Measurements from ENCODE around the gene CD44.
"Not testable (repeated sequence)": the region's sequence is repeated elsewhere in the genome, so short reads cannot be mapped to it uniquely, and the experiment has no call there.

CD44 gene

DNA sequence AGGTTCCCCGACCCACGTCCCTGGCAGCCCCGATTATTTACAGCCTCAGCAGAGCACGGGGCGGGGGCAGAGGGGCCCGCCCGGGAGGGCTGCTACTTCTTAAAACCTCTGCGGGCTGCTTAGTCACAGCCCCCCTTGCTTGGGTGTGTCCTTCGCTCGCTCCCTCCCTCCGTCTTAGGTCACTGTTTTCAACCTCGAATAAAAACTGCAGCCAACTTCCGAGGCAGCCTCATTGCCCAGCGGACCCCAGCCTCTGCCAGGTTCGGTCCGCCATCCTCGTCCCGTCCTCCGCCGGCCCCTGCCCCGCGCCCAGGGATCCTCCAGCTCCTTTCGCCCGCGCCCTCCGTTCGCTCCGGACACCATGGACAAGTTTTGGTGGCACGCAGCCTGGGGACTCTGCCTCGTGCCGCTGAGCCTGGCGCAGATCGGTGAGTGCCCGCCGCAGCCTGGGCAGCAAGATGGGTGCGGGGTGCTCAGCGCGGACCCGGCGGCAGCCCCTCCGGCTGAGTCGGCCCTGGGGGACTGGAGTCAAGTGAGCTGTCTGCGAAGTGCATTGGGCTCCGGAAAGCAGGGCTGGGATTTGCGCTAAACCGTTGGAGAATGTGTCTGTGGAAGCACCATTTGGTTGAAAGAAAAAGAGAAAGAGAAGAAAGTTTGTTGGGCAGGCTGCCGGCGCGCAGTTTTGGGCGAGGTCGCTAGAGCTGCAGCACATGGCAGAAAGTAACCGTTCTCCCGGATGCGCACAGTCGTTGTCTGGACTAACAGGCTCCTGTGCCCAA lies at the start of gene CD44:
Gene CD44, plus strand, starts transcription at position 229 of the 779 bp plus-strand sequence. Its CDS starts 133 bp downstream, at position 362.
- peak; percentile 81 for DNase-seq

DNA sequence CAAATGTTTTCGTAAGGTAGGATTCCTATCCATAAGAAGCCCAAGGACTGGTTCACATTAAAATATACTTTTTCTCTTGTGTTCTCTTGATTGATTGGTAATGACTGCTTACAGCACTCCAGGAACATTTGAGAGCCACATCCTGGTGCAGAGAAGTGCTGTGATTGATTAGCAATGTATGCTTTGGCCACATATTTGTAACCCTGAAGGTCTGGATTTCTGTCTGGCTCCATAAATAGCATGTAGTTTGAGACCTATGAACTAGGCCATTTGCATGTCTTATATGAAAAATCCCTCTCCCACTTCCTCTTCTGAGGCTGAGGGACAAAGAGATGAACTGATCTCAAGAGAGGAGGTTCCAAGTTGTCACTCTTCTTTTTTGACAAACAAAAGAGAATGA lies 49.3 kb upstream of the CD44 start:
- DNase-seq, result no peak

DNA sequence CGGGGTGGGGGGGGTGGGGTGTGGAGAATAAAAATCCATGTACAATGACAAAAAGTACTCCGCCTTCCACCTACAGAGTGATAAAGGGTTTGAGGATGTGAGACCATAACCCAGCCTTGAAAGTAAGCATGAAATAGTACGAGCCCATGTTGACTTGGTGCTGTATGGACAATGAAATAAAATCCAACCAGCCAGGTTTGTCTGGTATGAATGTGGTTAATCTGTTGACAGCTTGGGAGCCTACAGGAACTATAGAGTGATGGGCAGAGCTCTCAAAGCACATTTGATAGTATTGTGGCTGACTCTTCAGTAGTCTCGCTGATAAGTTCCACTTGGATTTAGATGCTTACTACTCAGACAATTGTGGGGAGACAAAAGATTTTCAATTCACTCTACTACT lies 48.8 kb upstream of the CD44 start:
- no peak for DNase-seq

DNA sequence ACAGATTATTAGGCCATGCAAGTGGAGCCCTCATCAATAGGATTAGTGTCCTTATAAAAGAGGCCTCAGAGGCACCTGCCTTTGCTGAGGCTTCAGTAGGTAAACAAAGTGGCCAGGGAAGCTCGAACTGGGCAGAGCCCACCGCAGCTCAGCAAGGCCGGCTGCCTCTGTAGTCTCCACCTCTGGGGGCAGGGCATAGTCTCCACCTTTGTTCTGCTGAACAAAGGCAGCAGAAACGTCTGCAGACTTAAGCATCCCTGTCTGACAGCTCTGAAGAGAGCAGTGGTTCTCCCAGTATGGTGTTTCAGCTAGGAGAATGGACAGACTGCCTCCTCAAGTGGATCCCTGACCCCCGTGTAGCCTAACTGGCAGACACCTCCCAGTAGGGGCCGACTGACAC lies 48.0 kb upstream of the CD44 start:
- not testable (repeated sequence) for DNase-seq

DNA sequence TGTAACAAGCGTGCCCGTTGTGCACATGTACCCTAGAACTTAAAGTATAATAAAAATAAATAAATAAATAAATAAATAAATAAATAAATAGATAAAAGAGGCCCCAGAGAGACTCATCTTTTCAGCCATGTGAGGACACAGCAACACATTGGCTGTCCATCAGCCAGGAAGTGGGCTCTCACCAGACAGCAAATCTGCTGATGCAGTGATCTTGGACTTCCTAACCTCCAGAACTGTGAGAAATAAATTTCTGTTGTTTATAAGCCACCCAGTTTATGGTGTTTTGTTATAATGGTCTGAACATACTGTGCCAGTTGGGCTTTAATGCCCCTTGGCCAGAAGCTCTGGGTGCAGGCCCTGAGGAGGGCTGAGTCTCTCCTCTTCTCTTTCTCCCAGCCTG lies 42.2 kb upstream of the CD44 start:
- DNase-seq, result no peak

DNA sequence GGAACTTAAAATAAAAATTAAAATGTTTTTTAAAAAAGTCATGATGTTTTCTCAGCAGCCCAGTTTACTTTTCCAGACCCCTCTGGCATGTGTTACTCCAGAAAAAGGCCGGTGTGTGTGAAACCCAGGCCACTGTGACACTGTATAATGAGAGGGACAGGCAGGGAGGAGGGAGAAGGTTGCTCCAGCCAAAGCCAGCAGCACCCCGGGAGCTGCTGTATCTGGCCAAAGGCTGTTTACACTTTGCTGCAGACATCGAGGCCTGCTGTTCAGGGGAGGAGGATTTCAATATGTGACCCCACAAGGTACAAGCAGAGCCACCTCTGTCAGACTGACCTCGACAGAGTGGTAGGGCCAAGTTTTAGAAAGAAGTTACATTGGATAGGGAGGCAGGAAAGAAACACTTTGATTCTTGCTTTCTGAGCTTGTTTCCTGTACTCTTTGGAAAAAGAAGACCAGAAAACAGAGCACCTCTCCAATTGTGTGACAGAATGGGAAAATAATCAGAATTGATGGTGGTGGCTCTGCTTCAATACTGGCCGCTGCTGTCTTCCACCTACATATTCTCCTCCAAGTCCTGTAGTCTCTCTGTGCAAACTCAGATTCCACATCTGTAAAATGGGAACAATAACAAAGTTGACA lies 41.0 kb upstream of the CD44 start:
- DNase-seq, result no peak

DNA sequence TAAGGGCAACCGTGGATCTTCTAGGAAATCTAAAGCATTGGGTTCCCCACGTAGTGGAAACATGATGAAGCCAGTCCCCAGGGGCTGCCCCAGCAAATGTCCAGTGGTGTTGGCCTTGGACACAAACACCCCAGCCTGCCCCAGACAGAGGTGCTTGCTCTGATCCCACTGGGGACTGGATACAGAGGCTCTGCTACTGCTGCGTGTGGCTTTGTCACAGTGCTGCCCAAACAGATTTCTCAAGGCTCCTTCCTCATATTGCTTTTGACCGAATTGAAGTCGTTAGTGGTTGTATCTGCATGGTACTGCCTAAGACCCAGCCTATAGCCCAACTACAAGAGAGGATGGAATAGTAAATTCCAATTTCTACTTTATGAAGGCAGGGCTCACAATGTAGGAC lies 40.1 kb upstream of the CD44 start:
- DNase-seq, result no peak

DNA sequence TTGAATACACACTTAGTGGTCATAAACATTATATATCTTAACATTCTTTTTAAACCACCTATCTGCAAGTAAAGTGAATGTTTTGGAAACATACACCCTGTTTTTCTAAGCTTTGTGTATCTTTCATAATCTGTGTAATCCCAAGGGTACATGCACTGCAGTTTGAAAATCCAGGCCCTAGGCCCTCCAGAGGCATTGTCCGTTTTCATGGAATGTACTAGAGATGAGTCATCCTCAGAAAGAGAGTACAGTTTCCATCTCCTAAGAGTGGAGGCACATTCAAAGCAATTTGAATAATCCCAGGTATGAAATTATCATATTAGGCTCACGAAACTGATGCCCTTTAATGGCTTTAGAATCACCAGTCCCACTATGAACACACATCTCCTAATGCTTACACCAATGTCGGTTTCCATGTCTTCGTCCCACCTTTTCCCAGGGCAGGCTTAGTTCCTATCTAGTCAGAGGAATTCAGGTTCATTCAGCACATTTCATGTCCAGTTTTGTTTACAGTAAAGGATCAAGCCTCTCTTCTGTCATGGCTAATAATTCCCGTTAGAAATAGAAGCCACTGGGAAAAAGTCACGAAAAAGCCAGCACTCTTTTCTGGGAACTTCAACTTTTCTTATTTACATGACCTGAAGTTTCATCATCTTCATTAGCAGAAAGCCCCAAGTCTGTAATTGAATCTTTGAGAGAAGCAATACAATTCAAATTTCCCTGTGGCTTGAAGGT lies 39.5 kb upstream of the CD44 start:
- DNase-seq, result no peak

DNA sequence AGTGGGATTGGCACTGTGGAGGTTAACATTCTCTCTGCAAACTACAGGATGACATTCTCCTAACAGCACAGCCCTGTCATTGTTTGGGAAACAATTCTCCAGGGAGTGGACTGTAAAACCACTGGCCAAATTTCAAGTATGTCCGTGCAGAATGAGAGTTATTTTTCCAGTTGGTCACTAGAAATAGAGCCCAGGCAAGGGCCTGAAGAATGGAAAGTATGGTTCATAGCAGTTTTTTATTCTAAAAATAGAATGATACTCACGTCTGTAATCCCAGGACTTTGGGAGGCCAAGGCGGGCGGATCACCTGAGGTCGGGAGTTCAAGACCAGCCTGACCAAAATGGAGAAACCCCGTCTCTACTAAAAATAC lies 39.0 kb upstream of the CD44 start:
- DNase-seq, result no peak

DNA sequence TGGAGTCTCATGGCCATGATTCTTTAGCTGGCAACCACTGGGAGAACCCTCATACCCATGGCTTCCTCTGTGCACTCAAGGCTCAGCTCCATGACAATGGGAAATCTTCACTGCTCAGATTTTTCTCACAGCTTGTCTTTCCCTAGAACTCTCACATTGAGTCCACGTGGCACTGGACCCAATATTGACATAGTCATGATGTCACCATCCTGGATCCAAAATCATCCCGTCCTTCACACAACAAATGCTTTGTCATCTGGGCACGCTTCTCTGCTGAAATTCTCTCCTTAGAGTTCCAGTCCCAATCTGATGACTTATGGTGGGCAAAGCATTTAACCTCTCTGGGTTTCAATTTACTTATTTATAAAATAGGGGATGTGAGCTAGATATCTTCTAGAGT lies 37.7 kb upstream of the CD44 start:
- DNase-seq, result no peak

DNA sequence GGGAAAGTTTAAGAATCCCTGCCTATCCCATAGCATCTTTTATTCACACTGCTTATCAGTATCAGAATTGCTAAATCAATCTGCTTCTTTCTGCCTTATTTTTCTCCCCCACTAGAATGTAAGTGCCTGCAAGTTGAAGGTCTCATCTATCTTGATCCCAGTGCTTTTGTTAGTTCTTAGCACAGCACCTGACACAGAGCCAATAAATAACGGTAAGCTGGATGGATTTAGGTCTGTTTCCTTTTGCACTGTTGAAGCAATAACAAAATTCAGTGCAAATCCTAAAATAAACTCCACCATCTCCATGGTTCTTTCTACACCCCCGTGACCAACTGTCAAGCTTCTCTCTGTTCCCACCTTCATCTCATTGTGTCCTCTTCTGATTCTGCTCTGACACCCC lies 36.7 kb upstream of the CD44 start:
- DNase-seq, result no peak

DNA sequence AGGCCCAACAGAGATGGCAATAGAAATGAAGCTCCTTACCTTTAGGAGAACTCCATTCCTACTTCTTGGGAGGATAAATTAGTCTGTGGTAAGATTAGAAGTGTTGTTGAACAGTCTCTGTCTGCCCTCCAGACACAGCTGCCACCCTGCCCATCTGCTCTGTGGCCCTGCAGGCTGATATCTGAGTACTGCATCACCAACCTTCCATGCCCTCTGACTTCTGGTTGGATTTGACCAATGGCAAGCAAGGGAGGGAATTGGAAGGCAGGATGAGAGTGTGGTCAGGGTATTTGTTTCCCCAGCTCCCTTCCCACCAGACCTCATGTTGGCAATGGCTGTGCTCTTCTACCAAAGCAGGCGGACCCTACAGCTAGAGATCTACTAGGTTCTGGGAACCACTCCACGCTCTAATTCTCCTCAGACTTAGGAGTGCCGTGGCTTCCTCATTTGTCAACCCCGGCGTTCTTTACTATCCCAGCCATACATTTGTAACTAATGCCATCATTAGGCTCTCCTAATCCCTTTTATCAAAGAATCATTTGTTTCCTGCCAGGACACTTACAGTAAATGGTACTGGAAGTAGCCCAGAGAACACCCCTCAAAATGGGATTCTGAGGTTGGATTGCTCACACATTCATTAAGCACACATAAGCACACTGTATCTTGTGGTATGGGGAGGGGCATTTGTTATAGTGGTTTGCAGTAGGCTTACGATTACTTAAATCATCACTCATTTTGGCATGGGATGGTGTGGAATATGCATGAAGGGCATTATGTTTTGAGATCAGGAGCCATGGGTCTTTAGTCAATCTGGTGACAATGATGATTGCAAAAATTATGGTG lies 35.4 kb upstream of the CD44 start:
- DNase-seq, result no peak

DNA sequence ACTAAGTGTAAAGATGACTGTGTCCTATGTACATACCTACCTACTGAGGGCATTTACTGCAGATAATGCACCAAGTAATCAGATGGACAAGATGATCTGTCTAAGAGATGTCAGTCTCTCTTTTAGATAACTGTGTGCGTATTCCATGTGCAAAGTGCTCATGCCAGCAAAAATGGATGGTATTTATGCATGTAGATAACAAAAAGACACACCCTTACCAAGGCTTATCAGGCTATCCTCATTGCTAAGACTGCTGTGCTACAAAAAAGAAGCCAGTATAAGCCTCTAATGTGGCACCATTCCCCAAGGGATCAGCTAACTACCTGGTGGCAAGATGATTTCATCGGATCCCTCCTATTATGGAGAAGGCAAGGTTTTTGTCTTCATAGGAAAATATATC lies 34.3 kb upstream of the CD44 start:
- DNase-seq, result no peak

DNA sequence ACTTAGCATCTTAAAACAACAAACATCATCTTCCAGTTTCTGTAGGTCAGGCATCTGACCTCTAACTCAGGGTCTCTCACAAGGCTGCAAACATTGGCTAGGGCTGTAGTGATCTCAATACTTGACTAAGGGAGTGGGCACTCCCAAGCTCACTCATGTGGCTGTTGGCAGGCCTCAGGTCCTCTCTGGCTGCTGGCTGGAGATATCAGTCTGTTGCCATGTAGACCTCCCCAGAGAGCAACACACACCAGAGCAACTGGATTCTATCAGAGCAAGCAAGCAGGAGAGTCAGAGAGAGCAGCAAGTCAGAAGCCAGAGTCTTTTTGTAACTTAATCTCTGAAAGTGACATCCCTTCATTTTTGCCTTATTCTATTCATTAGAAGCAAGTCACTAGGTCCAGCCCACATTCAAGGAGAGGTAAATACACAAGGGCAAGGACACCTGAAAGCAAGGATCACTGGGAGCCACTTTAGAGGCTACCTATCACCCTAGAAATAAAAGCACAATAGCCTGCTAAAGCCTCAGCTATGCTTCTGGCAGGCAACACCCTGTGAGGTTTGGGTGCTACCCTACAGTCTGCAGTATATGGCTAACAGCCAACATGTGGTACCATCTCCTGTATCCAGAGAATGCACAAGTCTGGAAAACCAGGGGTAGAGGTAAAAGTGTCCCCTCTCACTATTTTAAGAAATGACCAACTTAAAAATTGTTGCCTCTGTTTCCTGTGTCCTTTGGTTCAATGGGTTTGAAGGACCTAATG lies 33.5 kb upstream of the CD44 start:
- no peak for DNase-seq

DNA sequence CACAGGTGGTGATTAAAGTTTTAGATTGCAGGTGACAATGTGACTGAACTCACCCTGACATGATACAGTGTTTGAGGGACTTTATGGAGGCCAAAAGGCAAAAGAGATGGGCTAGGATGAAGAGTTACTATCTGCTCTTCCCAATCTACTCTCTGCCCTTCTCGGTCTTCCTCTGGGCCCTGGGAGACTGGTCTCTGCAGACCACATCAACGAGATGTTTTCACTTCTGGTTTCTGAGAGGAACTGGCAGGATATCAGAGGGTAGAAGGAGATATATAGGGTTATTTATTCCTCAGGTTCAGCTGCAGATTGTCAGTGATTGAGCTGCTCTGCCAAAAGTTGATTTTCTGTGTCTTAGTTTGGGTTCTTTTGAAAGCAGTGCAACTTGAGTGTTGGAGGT lies 32.4 kb upstream of the CD44 start:
- no peak for DNase-seq

DNA sequence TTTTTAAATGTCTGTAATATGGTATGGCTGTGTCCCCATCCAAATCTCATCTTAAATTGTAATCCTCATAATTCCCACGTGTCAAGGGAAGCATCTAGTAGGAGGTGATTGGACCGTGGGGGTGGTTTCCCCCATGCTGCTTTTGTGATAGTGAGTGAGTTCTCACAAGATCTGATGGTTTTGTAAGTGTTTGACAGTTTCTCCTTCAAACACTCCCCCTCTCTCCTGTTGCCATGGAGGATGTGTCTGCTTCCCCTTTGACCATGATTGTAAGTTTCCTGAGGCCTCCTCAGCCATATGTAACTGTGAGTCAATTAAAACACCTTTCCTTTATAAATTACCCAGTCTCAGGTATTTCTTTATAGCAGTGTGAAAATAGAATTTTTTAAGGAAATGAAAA lies 31.1 kb upstream of the CD44 start:
- DNase-seq, result no peak

DNA sequence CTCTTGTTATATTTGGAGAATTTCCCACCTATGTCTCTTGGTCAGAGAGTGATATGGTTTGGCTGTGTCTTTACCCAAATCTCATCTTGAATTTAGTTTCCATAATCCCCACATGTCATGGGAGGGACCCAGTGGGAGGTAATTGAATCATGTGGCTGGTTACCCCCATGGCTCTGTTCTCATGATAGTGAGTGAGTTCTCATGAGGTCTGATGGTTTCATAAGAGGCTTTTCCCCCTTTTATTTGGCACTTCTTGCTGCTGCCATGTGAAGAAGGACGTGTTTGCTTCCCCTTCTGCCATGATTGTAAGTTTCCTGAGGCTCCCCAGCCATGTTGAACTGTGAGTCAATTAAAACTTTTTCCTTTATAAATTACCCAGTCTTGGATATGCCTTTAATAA lies 30.6 kb upstream of the CD44 start:
- DNase-seq, result not testable (repeated sequence)

DNA sequence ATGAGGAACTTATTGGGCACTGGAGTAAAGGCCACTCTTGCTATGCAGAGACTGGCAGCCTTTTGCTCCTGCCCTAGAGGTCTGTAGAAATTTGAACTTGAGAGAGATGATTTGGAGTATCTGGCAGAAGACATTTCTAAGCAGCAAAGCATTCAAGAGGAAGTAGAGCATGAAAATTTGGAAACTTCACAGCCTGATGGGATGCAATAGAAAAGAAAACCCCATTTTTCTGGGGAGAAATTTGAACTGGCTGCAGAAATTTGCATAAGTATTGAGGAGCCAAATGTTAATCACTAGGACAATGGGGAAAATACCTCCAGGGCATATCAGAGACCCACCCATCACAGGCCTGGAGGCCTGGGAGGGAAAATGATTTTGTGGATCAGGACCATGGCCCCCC lies 29.9 kb upstream of the CD44 start:
- no peak for DNase-seq

DNA sequence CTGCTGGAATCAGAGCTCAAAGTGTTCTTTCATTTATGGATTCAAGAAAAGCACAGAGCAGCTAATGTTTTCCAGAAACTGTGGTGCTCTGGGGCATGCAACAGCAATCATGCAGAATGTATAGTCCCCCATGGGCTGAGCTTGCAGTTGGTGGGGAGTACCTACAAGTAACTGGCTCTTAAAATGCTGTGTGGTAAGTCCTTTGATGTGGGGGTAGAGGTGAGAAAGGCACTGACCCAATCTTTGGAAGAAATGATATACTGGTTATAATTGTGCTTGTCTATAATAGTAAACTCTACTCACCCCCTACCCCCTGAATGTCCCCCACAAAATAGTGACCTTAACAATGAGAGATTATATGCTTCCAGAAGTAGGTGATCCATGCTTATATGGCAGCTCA lies 29.1 kb upstream of the CD44 start:
- DNase-seq, result no peak

DNA sequence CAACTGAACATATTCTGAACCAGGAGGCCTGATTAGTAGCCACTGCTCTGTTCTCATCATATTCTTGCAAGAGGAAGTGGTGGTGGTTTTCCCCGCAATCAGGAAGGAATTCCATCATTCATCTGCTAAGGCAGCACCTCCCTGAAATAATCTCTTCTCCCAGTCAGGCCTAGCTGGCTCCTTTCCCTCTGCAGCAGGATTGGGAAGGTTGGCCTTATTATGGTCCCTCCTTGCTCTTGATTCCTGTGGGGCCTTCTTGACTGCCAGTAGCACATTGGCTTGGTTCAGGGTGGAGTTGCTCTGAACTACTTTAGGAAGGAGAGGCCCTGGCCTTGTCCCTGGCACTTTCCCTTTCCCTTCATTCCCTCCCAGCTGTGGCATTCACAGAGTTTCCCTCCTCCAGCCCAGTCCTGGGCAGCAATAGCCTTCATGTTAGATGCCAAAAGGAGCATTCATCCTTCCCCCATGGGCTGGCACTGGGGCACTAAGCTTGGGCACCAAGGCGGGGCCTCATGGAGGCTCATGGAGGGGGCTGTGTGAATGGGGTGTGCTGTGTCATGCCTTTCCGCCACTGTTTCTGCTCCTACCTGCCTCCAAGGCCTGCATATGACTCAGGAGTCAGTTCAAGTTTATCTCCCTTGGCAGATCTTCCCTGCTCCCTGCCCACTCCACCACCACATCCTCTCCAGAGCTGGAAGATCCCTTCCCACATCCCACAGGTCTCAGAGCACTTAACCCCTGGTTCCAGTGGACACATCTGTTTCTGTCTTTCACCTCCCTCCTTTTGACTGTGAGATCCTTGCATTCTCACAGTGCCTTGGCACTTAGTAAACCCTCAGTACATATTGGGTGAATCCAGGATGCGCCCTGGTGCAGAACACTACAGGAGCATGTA lies 27.6 kb upstream of the CD44 start:
- DNase-seq, result peak; percentile 53

Measured in T1000 (cell line).